GM12873 (cell line): Measurements from ENCODE around the gene CACNA2D4.

ENCODE experiments used
- TF ChIP-seq, protein P1 (sequence below): IDR thresholded peaks from 2 replicates; pipeline ENCODE4 v1.5.1; 2012; ENCODE audit warnings: low read depth, mild to moderate bottlenecking, moderate library complexity, low read length, control low read depth; ENCODE audit not compliant: insufficient read depth; ENCODE audit errors: missing control alignments

Gene CACNA2D4

GRCh38 chr12:1948883-1949282 lies 30.4 kb upstream of the CACNA2D4 start:
- TF ChIP-seq, protein P1, sequence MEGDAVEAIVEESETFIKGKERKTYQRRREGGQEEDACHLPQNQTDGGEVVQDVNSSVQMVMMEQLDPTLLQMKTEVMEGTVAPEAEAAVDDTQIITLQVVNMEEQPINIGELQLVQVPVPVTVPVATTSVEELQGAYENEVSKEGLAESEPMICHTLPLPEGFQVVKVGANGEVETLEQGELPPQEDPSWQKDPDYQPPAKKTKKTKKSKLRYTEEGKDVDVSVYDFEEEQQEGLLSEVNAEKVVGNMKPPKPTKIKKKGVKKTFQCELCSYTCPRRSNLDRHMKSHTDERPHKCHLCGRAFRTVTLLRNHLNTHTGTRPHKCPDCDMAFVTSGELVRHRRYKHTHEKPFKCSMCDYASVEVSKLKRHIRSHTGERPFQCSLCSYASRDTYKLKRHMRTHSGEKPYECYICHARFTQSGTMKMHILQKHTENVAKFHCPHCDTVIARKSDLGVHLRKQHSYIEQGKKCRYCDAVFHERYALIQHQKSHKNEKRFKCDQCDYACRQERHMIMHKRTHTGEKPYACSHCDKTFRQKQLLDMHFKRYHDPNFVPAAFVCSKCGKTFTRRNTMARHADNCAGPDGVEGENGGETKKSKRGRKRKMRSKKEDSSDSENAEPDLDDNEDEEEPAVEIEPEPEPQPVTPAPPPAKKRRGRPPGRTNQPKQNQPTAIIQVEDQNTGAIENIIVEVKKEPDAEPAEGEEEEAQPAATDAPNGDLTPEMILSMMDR, result no peak

DNA sequence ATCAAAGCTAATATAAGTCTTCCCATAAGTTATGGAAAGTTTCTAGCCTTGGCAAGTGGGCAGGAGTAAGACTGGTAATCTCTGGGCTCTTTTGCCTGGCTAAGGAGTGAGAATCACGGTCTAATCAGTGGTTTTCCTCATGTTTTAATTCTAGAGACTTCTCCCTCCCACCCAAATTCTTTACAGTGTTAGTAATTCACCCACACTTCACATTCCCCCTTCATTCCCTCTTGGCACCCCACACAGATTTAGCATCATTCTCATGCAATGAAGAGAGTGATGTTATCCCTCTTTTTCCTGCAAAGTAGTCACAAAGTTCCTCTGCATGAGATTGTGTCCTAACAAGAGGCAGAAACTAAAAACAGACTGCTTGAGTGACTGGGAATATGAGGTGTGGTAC lies 28.6 kb upstream of the CACNA2D4 start:
- TF ChIP-seq, protein P1, result no peak

- TF ChIP-seq, protein P1, result no peak
These were observed 27.8 kb upstream of the CACNA2D4 start for GRCh38 chr12:1946296-1946695.

DNA sequence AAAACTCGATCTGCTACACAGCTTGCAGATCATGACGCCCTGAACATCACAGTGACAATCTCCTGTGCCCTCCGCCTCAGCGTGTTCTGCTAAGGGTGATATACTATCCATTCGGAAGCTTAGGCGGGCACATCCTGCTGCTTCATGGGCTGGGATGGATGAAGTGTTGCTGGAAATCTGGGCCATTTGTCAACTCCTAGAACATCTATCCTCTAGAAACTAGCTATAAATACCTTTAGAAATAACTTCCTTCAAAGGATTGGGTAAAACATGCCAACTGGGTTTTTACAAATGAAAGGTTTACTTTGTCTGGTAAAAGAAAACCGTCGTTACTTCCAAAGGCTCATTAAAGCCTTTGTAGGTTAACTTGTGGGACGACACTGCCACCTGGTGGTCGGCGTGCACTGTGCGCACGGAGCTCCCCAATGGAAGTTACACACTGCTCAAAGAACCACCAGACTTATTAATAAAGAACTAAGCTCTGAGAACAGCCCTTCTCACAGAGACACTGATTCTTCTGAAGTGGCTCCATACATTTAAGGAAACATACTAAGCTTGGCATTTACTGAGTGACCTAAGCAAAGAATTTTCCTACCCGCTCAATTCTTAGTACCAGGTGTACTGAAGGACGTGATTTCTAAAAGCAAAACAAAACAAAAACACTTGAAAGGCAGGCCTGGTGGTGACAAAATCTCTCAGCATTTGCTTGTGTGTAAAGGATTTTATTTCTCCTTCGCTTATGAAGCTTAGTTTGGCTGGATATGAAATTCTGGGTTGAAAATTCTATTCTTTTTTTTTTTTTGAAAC lies 21.6 kb upstream of the CACNA2D4 start:
- TF ChIP-seq, protein P1, result peak; percentile 87

- TF ChIP-seq, protein P1, result no peak
These were observed 20.9 kb upstream of the CACNA2D4 start for GRCh38 chr12:1939331-1939730.

- TF ChIP-seq, protein P1, result no peak
These were observed 19.2 kb upstream of the CACNA2D4 start for GRCh38 chr12:1937481-1938224.

DNA sequence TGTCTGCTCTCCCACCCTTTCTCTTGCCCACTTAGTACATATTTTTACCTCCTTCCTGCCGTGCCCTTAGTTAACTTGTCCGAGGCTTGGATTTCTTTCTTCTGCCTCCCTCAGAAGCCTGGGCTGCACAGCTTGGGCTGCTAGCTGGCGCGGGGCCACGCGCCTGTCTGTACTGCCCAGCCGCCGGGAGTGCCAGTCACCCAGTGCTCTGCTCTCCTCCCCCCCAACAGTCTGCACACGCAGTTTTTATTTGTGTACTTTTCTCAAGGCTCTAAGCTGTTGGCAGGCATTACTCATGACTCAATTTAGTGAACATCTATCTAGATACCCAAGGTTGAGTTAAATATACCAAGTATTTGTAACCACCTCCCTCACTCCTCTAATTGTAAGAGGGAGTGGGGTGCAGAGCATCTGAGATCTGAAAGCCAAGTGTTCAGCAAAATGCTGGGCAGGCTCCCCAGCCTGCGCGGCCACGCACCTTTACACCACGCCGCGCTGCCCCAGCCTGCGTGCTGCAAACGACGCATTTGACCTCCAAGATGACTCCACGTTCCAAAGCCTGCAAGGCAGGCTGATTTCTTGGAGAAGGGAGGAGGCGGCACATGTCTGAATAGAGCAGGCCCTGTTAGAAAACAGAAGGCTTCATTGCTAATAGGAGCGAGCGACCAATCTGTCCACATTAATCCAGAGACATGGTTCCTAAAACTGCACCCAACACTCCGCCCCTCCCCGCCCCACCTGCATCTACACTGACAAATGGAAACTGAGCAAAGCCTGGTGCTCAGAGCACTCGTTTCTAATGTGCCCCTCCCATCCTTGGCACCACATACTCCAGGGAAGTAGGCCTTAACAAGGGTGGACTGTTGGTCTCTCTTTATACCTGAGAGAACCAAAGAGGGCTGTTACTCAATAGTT lies 18.2 kb upstream of the CACNA2D4 start:
- TF ChIP-seq, protein P1, result no peak
